Stimulated activated CD8-positive, alpha-beta memory T cell treated with anti-CD3 and anti-CD28 coated beads, Interleukin-15, amount 100 ng/mL, for 48 hours (primary cell): ENCODE measurements around the gene INO80.

Experiments
- DNase-seq, 2 donors: peaks; one replicate each; pipeline ENCODE4 v3.0.0-alpha.2; 2020; ENCODE audit warnings: low read depth in 2 of 2

The INO80 gene

GRCh38 chr15:41043276-41043951 is 72.7 kb downstream of the INO80 start:
- no peak for DNase-seq

GRCh38 chr15:41042851-41043250 is 73.2 kb downstream of the INO80 start:
- no peak for DNase-seq

- no peak for DNase-seq
Observed at GRCh38 chr15:41039121-41039520, 77.0 kb downstream of the INO80 start.

GRCh38 chr15:41032079-41032328 is 84.1 kb downstream of the INO80 start:
- no peak for DNase-seq

- DNase-seq = no peak
Observed at GRCh38 chr15:41031232-41032078, 84.6 kb downstream of the INO80 start.

GRCh38 chr15:41028853-41029252 is 87.2 kb downstream of the INO80 start:
- DNase-seq = no peak

GRCh38 chr15:41025393-41025792 is 90.7 kb downstream of the INO80 start:
- DNase-seq = no peak

- DNase-seq = no peak
Observed at GRCh38 chr15:41024885-41025284, 91.2 kb downstream of the INO80 start.

GRCh38 chr15:41024131-41024530 is 91.9 kb downstream of the INO80 start:
- no peak for DNase-seq

- DNase-seq = no peak
Observed at GRCh38 chr15:41022487-41023090, 93.5 kb downstream of the INO80 start.

GRCh38 chr15:41020829-41021228 is 95.3 kb downstream of the INO80 start:
- DNase-seq = no peak

GRCh38 chr15:41020311-41020710 is 95.8 kb downstream of the INO80 start:
- DNase-seq = no peak

- no peak for DNase-seq
Observed at GRCh38 chr15:41019174-41019573, 96.9 kb downstream of the INO80 start.

- no peak for DNase-seq
Observed at GRCh38 chr15:41018534-41018933, 97.5 kb downstream of the INO80 start.

GRCh38 chr15:41017066-41017735 is 98.9 kb downstream of the INO80 start:
- no peak for DNase-seq

- no peak for DNase-seq
Observed at GRCh38 chr15:41013691-41014414, 102.2 kb downstream of the INO80 start.

- no peak for DNase-seq
Observed at GRCh38 chr15:41011055-41011815, 104.8 kb downstream of the INO80 start.

- no peak for DNase-seq
Observed at GRCh38 chr15:41010345-41010744, 105.7 kb downstream of the INO80 start.

GRCh38 chr15:41006479-41006878 is 109.6 kb downstream of the INO80 start:
- no peak for DNase-seq

GRCh38 chr15:41004490-41004889 is 111.6 kb downstream of the INO80 start:
- DNase-seq = no peak
